GM12873 (cell line): ENCODE results near the gene RARB.

Experiments
- CTCF ChIP-seq: IDR thresholded peaks from 2 replicates; pipeline ENCODE4 v1.5.1; 2012; ENCODE audit warnings: low read depth, mild to moderate bottlenecking, moderate library complexity, low read length, control low read depth; ENCODE audit not compliant: insufficient read depth; ENCODE audit errors: missing control alignments

Gene RARB

GRCh38 chr3:25427942-25428788, at the start of gene RARB:
TSS of gene RARB (plus strand) at chr3:25428263. CDS start at chr3:25428732, 469 bp downstream.
- TF ChIP-seq CTCF, result no peak

GRCh38 chr3:25378786-25379311, 49.2 kb upstream of the RARB start:
- TF ChIP-seq CTCF, result no peak

GRCh38 chr3:25380222-25380739, 47.8 kb upstream of the RARB start:
- TF ChIP-seq CTCF, result no peak

- no peak for TF ChIP-seq CTCF
Observed at GRCh38 chr3:25381083-25381482, 47.0 kb upstream of the RARB start.

GRCh38 chr3:25384471-25384870, 43.6 kb upstream of the RARB start:
- TF ChIP-seq CTCF, result no peak

GRCh38 chr3:25385807-25386460, 42.1 kb upstream of the RARB start:
- TF ChIP-seq CTCF, result no peak

GRCh38 chr3:25386686-25387255, 41.3 kb upstream of the RARB start:
- no peak for TF ChIP-seq CTCF
